GM11168 (cell line): ENCODE data around the gene DNMBP.
"Not testable (repeated sequence)": the region's sequence is repeated elsewhere in the genome, so short reads cannot be mapped to it uniquely, and the experiment has no call there.

ENCODE experiments used
- in situ Hi-C: fragments of 300-500 bp; cut with MboI; formaldehyde crosslinking; loops from one replicate; pipeline ENCODE4 v1.12.0; 2022; ENCODE audit warnings: low sequenced_read_pairs; ENCODE audit not compliant: unreplicated experiment

Gene DNMBP

DNA sequence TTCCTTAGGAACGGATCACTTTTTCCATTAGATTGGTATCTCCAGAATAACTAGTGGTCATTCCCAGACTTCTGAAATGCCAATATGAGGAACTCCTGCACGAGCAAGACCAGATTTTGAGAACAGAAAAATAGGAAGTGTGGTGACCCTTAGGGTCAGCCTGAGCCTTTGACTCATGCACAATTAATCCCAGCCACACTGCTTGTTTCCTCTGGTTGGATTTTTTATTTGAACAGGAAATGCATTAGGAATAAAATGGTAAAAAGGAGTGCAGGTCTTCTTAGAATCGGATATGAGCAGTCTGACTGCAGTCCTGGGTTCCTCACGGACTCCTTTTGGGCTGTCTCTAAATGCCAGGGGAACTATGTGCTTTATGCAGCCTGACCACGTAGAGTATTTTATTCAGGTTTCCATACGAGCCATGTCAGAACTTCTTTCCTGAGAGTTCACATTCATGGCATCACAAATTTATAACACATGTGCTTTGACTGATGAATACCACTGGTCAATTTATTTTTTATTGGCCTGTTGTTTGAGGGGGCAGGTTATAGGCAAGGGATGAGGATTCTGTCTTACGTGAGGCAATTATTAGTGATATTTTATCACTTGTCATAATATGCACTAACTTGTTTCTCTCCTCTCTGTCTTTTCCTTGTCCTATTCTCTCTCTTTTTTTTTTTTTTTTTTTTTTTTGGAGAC is 46.1 kb downstream of the DNMBP start:
- in situ Hi-C loops: not testable (repeated sequence)

DNA sequence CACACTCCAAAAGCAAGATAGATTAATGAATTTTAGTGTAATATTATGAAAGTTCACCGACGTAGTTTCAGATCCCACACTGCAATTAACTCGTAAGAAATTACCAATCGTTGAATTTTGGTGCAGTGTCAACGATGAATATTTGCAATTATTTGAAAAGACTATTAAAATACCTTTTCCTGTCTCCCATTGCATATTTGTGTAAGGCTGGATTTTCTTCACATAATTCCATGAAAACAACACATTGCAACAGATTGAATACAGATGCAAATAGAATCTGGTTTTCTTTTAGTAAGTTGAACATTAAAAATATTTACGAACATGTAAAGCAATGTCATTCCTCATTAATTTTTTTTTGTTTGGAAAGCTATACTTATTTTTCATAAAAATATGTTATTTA is 50.9 kb downstream of the DNMBP start:
- in situ Hi-C loops: no loop called here

DNA sequence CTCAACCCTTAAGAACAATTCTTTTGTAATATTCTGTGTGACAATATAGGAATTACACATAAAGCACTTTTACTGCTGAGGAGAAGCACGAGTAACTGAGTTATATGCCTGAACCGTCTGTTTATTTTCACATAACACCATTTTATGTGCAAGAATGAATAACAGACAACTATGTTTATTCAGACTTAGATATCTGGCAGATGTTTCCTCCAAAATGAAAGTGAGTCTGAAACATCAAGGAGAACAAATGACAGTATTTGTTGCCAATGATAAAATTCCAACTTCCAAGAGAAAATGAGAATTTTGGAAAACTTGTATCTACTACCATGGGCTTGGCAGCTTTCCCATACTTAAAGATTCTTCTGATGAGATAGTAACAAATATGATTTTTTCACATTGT is 51.4 kb downstream of the DNMBP start:
- in situ Hi-C loops: no loop called here

DNA sequence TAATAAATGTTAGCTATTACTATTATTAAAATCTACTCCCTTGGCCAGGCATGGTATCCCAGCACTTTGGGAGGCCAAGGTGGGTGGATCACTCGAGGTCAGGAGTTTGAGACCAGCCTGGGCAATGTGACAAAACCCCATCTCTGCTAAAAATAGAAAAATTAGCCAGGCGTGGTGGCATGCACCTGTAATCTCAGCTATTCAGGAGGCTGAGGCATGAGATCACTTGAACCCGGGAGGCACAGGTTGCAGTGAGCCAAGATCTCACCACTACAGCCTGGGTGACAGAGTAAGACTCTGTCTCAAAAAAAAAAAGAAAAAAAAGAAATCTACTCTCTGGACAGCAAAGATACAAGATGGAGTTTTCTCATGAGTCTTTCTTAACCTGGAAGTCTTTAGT is 56.2 kb downstream of the DNMBP start:
- in situ Hi-C loops: not testable (repeated sequence)

GRCh38 chr10:99952799-99953198 is 56.9 kb downstream of the DNMBP start:
- in situ Hi-C loops: no loop called here

DNA sequence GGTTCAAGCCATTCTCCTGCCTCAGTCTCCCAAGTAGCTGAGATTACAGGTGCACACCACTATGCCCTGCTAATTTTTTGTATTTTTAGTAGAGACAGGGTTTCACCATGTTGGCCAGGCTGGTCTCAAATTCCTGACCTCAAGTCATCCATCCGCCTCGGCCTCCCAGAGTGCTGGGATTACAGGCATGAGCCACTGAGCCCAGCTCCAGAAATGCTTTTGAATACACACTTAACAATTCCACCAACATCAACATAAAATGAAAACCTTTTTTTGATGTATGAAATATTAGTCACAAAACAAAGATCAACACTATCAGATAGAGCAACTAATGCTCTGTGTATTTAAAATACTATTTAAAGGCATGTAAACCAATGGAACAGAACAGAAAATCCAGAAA is 63.7 kb downstream of the DNMBP start:
- in situ Hi-C loops: not testable (repeated sequence)

DNA sequence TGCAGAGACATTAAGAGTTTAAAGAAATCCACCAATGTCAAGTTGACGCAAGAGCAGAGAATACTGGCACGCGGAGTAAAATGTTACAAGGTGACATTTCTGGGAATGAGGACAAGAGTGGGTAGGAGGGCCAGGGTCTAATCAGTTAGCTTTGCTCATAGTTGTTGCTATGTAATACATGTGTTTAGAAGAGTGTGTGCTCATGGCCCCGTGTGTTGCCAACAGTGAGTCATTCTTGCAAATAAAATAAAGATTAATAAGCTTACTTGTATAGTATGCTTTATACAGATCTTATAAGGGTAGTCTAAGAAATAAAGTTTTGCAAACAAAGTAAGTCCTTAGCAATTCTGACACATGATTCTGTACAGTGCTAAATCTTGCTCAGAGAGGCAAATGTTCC is 64.5 kb downstream of the DNMBP start:
- in situ Hi-C loops: no loop called here

- in situ Hi-C loops: no loop called here
Observed at GRCh38 chr10:99944860-99945259, 64.9 kb downstream of the DNMBP start.

DNA sequence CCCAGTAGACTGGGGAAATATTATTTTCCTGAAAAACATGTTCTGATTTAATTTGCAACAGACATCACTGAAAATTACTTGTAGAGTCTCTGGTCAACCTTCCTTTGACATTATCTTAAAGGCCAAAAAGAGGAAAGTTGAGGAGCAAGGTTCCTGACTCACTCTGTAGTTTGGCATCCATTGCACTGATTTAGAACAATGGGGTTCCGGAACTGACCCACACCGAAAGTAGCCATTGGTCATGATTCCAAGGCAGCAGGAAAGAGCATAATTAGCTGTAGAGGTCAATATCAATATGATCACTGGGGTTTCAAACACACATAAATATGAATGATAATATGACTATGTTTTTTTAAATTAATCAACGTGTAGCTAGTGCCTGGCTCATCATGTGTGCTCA is 65.8 kb downstream of the DNMBP start:
- in situ Hi-C loops: no loop called here

DNA sequence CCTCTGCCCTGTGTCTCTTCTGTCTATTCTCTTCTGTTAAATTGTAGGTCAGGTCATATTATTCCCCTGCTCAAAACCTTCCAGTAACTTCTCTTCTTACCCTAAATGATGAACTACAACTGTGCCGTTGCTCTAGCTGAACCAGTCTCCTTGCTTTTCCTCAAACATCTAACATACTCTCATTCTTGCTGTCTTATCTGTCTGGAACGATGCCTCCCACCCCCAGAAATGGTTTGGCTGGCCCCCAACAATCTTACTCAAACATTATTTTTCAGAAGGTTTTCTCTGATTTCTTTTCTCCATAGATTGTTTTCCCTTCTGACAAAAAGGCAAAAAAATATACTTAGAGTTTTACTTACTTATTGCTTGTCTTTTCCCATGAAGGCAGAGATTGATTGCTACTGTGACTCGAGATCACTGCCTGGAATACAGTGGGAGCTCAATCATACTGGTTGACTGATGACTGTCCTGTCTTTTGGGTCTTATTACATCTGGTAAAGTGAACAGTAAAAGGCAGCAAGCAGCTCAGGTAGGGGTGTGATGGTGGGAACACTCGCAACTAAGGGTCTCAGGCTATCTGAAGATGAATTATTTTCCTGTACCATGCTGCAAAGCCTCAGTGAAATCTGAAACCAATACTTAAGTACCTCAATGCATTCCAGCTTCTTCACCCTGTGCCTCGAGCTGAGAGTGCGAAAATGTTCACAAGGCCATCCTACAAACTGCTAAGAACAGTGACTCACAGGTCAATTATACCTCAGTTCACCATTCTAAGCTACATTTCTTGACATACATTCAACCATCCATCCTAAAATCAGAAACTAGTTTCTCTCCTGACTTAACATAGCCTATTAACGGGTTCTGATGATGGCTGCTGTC is 67.6 kb downstream of the DNMBP start:
- in situ Hi-C loops: no loop called here

DNA sequence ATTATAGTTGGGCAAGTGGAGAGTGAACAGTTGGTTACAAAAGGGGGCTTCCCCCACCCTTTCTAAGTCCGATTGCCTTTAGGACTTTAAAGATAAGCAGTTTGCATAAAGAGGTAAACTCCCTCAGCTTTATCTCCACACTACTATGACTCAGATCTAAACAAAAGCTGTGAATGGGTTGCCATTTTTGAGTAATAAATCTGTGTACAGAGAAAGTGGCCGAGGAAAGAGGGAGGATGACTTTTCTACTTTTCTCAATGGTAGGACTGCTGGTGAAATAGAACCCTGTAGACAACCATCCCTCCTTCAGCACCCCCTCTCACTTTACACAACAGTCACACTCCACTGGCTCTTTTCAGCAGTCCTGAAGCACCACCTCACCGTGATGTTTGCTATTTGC is 71.2 kb downstream of the DNMBP start:
- in situ Hi-C loops: no loop called here

DNA sequence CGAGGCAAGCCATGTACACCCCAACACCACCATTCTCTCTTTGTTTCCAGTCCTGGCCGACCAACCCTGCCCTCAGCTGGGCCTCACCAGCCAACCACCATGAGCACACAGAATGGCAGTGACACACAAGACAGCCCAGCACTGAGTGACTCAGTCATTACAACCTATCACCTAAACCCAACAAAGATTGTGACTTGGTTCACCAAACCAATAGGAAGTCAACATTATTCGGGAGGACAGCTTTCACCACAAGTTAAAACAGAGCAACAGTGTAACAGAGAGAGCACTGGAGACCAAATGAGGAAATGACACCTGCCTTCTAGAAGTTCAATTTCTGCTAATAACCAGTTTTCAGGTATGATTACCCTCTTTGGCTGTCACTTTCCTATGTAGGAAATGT is 72.1 kb downstream of the DNMBP start:
- in situ Hi-C loops: no loop called here

DNA sequence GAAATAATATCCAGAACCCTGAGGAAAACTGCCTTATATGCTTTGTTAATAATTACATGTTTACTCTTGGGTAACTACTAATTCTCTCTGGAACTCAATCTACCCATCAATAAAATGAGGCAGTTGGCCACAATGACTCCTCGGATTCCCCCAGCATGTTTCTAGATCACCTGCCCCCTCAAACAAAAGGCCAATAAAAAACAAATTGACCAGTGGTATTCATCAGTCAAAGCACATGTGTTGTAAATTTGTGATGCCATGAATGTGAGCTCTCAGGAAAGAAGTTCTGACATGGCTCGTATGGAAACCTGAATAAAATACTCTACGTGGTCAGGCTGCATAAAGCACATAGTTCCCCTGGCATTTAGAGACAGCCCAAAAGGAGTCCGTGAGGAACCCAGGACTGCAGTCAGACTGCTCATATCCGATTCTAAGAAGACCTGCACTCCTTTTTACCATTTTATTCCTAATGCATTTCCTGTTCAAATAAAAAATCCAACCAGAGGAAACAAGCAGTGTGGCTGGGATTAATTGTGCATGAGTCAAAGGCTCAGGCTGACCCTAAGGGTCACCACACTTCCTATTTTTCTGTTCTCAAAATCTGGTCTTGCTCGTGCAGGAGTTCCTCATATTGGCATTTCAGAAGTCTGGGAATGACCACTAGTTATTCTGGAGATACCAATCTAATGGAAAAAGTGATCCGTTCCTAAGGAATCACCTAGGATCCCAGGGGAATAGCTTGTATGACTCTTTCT is 77.4 kb downstream of the DNMBP start:
- in situ Hi-C loops: not testable (repeated sequence)

GRCh38 chr10:99930731-99931550 is 78.8 kb downstream of the DNMBP start:
- in situ Hi-C loops: no loop called here

GRCh38 chr10:99929360-99929759 is 80.4 kb downstream of the DNMBP start:
- in situ Hi-C loops: no loop called here

- in situ Hi-C loops: no loop called here
Observed at GRCh38 chr10:99927721-99928280, 81.9 kb downstream of the DNMBP start.

GRCh38 chr10:99926925-99927720 is 82.6 kb downstream of the DNMBP start:
- in situ Hi-C loops: no loop called here

GRCh38 chr10:99924451-99925255 is 85.1 kb downstream of the DNMBP start:
- in situ Hi-C loops: no loop called here
